Uterus (tissue), 2 donors: ENCODE data around the gene OTOP3.

Experiments
- CTCF ChIP-seq, 4 experiments: fragments of 200-600 bp in 2 of 4; fragments of 450-650 bp in 2 of 4; sonication (generic) in 2 of 4; IDR thresholded peaks; one replicate each; pipeline ENCODE4 v1.5.1; 2016 to 2019; ENCODE audit warnings: antibody characterized with exemption in 4 of 4, mild to moderate bottlenecking in 2 of 4, moderate library complexity in 1 of 4
- POLR2A ChIP-seq, 2 donors: fragments of 450-650 bp; IDR thresholded peaks; one replicate each; pipeline ENCODE4 v1.6.1; 2016; ENCODE audit warnings: antibody characterized with exemption in 2 of 2, mild to moderate bottlenecking in 1 of 2, moderate library complexity in 1 of 2

GRCh38 chr17:74921769-74922168, 13.9 kb upstream of the OTOP3 start:
- TF ChIP-seq CTCF (IDR thresholded peaks at IDR 0.05) (no peak), POLR2A (IDR thresholded peaks at IDR 0.05) (no peak)
